Heart left ventricle (tissue), 13 donors: ENCODE data around the gene MKRN2OS.

ENCODE experiments used
- CTCF ChIP-seq, 12 donors: fragments of 200-600 bp; sonication (generic) in 4 of 12; IDR thresholded peaks; one replicate each; pipeline versions ENCODE4 v1.5.0 to v1.8.0; 2018 to 2022; ENCODE audit warnings: antibody characterized with exemption in 12 of 12, mild to moderate bottlenecking in 5 of 12
- POLR2A ChIP-seq, 2 donors: fragments of 450-650 bp; IDR thresholded peaks; one replicate each; pipeline ENCODE4 v1.6.1; 2017; ENCODE audit warnings: antibody characterized with exemption in 2 of 2, mild to moderate bottlenecking in 2 of 2, moderate library complexity in 2 of 2
- donor health status: ischemic (EF 13 %, LVEDD 7.1; RV severe dilation, severe dysfunction).
- donor health status: DM: no; HTN: yes; CAD: no.
- donor health status: DM: no; HTN: no; CAD: no.
- donor health status: ischemic (EF 25% LVEDD 6.9; RV normal size, moderate dysfunction).
- donor health status: ischemic (EF 25% LVEDD 5.7; RV mildly dilated, moderate dysfunction).
- donor health status: ischemic (EF 35%, LVEDD 5.7; RV mildly dilated, moderate dysfunction).
- donor health status: nonischemic (EF 11% LVEDD 7.7; RV severe dilation, severe dysfunction).
- donor health status: DM: yes; HTN: yes; CAD: no.
- donor health status: PGD.
- donor health status: ischemic (EF 29% LVEDD 5.4; RV normal size, mild dysfunction).
- donor health status: nonischemic (EF 23%, LVEDD 6.1; RV moderate dilation, normal function).

DNA sequence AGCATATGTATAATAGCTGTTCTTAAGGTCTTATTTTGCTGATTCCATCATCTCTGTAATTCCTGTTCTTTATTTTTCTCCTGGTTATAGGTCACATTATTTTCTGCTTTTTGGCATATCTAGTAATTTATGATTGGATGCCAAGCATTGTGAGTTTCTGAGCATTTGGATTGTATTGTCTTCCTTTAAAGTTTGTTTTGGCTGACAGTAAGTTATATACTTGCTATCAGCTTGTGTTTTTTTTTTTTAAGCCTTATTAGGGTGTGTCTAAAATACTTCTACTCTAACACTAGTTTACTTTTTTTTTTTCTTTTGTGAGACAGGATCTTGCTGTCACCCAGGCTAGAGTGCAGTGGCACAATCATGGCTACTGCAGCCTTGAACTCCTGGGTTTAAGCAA is 21.7 kb upstream of the MKRN2OS start:
- TF ChIP-seq CTCF (IDR thresholded peaks at IDR 0.05) (no peak), POLR2A (IDR thresholded peaks at IDR 0.05) (no peak)
